Testis (tissue), 2 donors: ENCODE results near the gene SPAG17.

Experiments used
- CTCF ChIP-seq, 3 experiments: fragments of 450-650 bp in 2 of 3; fragments of 200-600 bp in 1 of 3; sonication (generic) in 1 of 3; IDR thresholded peaks; one replicate each; pipeline ENCODE4 v1.5.1; 2016 to 2019; ENCODE audit warnings: antibody characterized with exemption in 3 of 3, mild to moderate bottlenecking in 2 of 3, moderate library complexity in 1 of 3
- POLR2A ChIP-seq: fragments of 450-650 bp; IDR thresholded peaks from one replicate; pipeline ENCODE4 v1.6.1; 2017; ENCODE audit warnings: antibody characterized with exemption, mild to moderate bottlenecking, moderate library complexity

- TF ChIP-seq CTCF (IDR thresholded peaks at IDR 0.05) (no peak), POLR2A (no peak)
Observed at GRCh38 chr1:118159569-118159968, 25.5 kb downstream of the SPAG17 start.
